BLaER1 (cell line): ENCODE data around the gene INPP5A.
A peak's percentile ranks its signal among the peaks of the same experiment; 100 is the strongest.

Experiments
- H3K27ac ChIP-seq: shearing (Covaris generic); formaldehyde crosslinking; 2 replicates; pipeline ENCODE4 v1.8.1; 2022
- H3K27me3 ChIP-seq: shearing (Covaris generic); formaldehyde crosslinking; 2 replicates; pipeline ENCODE4 v1.8.1; 2022
- H3K36me3 ChIP-seq: shearing (Covaris generic); formaldehyde crosslinking; 2 replicates; pipeline ENCODE4 v1.8.1; 2022
- H3K4me1 ChIP-seq: shearing (Covaris generic); formaldehyde crosslinking; 2 replicates; pipeline ENCODE4 v1.8.1; 2022
- H3K4me2 ChIP-seq: shearing (Covaris generic); formaldehyde crosslinking; 2 replicates; pipeline ENCODE4 v1.8.1; 2022
- H3K4me3 ChIP-seq: shearing (Covaris generic); formaldehyde crosslinking; 2 replicates; pipeline ENCODE4 v1.8.1; 2022
- H3K9ac ChIP-seq: shearing (Covaris generic); formaldehyde crosslinking; 2 replicates; pipeline ENCODE4 v1.8.1; 2022
- H3K9me3 ChIP-seq: shearing (Covaris generic); formaldehyde crosslinking; 2 replicates; pipeline ENCODE4 v1.8.1; 2022
- H4K20me1 ChIP-seq: shearing (Covaris generic); formaldehyde crosslinking; 2 replicates; pipeline ENCODE4 v1.8.1; 2022
- Cebpa-rat ChIP-seq: shearing (Covaris generic); IDR thresholded peaks from 2 replicates; pipeline ENCODE4 v1.8.1; 2022

INPP5A gene

DNA sequence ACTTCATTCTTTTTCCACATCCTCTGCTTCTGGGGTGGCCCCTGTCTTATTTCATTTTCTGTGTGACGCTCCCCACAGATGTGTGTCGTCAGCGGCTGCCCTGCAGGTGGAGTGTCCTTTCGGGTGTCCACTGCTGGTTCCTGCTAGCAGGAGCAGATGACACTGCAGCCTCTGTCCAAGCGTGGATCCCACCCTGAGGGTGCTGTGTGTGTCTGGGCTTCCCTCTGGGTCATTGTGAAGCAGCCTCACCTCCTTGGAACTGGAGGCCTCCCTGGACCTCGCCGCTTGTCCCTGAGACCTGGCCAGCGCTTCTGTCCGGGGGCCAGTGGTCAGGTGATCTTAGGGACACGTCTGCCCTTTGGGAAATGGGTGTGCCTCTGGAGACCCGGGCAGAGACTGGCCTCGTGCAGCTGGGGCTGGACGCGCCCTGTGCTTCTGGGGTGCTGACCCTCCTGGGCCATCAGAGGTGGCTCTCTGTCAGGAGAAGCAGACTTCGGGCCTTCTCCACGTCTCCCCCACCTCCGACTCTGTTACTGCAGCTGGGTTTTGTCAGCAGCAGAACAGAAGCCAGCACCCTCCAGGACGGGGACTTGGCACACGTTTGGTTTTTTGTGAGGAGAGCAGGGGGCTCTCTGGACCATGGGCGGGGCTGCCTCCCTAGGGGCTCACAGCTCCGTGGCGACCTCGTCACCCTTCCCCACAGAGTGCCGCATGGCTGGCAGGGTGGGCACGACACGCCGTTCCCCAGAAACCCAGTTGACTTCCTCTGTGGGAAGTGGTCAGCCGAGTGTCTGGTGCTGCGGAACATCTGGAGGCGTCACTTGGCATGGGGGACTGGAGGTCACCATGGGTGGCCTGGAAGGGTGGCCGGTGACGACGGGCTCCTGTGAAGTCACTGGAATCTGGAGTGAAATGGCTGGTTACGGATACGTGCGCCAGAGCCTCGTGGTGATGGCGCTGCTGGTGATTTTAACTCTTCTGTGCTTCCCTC is 48.4 kb downstream of the INPP5A start:
- Histone ChIP-seq H4K20me1 (peaks cover 72% of the 10 kb centered on the region), H3K27me3 (no peaks in the 10 kb centered on the region), H3K4me3 (0 out of 2 replicates have a peak overlapping the region, but pooled peaks have one; percentile 20), H3K4me1 (peaks cover 65% of the 10 kb centered on the region), H3K36me3 (peaks cover 7% of the 10 kb centered on the region; the same call in 1 of the 2 replicates), H3K4me2 (peak overlapping the region; percentile 95), H3K9me3 (peaks cover 7% of the 10 kb centered on the region), H3K27ac (peak overlapping the region; percentile 63), H3K9ac (peak overlapping the region; percentile 54; the same call in 1 of the 2 replicates)
- no peak for TF ChIP-seq Cebpa-rat

DNA sequence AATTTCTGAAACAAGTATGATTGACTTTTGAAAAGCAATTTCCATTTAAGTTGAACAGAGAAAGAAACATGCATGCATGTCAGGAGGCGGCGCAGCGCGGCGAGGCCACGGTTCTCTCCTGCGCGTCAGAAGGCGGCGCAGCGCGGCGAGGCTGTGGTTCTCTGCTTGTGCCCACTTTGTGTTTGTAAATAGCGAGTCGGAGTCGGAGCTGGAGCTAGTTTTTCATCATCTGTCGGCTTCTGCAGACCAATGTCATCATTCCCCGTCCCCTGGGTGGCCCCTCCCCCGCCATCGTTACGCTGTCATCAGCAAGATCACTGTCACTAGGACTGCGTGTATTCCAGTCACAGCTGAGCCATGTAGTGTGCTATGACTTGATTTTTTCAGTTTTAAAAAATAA is 49.2 kb downstream of the INPP5A start:
- no peak for TF ChIP-seq Cebpa-rat
- Histone ChIP-seq H3K36me3 (no peaks in the 10 kb centered on the region), H3K9ac (no peak overlapping the region; the same call in 1 of the 2 replicates), H3K27ac (peak overlapping the region; percentile 86), H3K4me2 (peak overlapping the region; percentile 95), H3K4me3 (no peak overlapping the region), H3K9me3 (peaks cover under 1% of the 10 kb centered on the region; the same call in 1 of the 2 replicates), H4K20me1 (peaks cover 72% of the 10 kb centered on the region), H3K27me3 (no peaks in the 10 kb centered on the region), H3K4me1 (peaks cover 70% of the 10 kb centered on the region)

DNA sequence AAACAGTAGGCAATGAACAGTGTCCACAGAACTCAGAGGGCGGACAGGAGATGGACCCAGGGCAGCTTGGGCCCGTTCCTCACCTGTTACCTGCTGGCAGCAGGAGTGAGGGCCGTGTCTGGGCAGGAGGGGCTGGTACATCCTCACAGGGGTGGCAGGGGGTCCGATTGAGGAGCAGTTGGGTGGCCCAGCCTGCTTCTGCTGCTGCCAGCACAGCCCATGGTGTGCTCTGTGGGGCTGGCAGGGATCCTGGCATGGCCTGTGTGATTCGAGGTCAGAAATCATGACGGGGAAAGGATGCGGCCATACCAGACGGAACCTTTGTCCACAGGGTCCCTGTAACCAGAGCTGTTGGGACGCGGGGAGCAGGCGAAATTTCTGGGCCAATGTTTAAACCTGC is 49.6 kb downstream of the INPP5A start:
- Histone ChIP-seq H3K4me3 (no peak overlapping the region), H3K9me3 (no peaks in the 10 kb centered on the region), H3K27me3 (no peaks in the 10 kb centered on the region), H3K9ac (no peak overlapping the region; the same call in 1 of the 2 replicates), H3K4me2 (peak overlapping the region; percentile 95), H3K36me3 (no peaks in the 10 kb centered on the region), H3K4me1 (peaks cover 71% of the 10 kb centered on the region), H4K20me1 (peaks cover 72% of the 10 kb centered on the region), H3K27ac (peak overlapping the region; percentile 86)
- TF ChIP-seq Cebpa-rat: no peak

DNA sequence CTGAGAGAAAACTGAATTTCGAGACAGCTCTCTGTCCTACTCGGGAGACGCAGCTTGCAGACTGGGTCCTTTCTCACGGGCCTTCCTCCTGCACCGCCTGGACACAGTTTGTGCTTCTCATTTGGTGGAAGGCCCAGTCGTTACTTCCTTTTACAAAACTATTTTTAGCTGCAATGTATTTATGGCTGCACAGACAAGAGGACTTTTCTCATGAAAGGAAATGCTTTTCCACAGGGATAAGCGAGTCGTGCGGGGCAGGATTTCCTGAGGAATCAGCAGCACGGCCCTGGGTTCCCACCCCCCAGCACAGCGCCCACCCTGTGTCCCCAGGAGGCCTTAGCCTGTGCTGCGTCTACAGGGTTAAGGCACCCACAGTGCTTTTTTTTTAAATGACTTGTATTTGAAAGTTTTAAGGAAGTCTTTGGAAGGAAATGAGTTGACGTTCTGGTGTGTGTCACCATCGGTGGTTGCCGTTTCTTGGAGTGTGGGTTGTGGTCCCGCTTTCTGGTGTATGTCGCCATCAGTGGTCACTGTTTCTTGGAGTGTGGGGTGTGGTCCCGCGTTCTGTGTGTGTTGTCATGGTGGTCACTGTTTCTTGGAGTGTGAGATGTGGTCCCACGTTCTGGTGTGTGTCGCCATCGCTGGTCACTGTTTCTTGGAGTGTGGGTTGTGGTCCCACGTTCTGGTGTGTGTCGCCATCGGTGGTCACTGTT is 50.9 kb downstream of the INPP5A start:
- H3K27me3 ChIP-seq: no peaks in the 10 kb centered on the region
- H3K9me3 ChIP-seq: no peaks in the 10 kb centered on the region
- peak overlapping the region; percentile 44 for H3K4me3 ChIP-seq
- peak overlapping the region; percentile 95 for H3K4me2 ChIP-seq
- peak overlapping the region; percentile 86 for H3K27ac ChIP-seq
- peaks cover 82% of the 10 kb centered on the region for H3K4me1 ChIP-seq
- no peaks in the 10 kb centered on the region for H3K36me3 ChIP-seq
- H4K20me1 ChIP-seq: peaks cover 68% of the 10 kb centered on the region
- peak; percentile 51; the same call in 1 of the 2 replicates for TF ChIP-seq Cebpa-rat
- H3K9ac ChIP-seq: peak overlapping the region; percentile 68

DNA sequence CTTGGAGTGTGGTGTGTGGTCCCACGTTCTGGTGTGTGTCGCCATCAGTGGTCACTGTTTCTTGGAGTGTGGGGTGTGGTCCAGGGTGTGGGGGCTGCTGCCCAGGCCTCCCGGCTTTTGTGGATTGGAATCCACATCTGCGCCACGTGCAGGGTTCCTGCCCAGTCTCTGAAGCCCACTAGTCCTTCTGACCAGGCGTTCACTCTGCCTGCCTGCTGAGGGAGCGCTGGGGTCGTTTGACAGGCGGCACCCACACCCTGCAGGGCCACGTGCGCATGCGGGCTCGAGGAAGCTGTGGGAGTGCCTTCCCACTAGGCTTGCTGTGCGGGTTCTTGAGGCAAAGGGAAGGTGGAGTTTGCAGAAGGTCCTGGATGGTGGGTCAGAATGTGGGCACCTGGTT is 51.4 kb downstream of the INPP5A start:
- Histone ChIP-seq H4K20me1 (peaks cover 70% of the 10 kb centered on the region), H3K4me2 (peak overlapping the region; percentile 95)

DNA sequence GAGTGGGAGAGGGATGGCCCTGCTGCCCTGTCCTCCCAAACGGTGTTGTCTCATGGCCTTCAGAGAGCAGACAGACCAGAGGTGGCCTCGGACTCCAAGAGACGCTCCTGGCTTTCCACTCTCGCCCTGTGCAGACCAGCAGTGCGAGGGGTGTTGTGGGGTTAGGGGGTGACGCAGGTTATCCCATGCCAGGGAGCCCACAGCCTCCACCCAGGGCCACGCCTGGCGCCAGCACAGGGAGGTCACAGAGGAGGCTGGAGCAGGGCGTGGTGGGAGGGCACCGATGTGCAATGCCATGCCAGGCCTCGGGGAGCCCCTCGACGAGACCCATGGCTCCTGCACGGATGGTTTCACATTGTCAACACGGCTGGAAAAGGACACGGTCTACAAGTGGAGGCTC is 52.1 kb downstream of the INPP5A start:
- no peaks in the 10 kb centered on the region for H3K27me3 ChIP-seq
- H3K4me2 ChIP-seq: peak overlapping the region; percentile 95
- H3K9ac ChIP-seq: peak overlapping the region; percentile 68
- H3K9me3 ChIP-seq: no peaks in the 10 kb centered on the region
- TF ChIP-seq Cebpa-rat: no peak
- peaks cover 74% of the 10 kb centered on the region for H4K20me1 ChIP-seq
- H3K4me3 ChIP-seq: peak overlapping the region; percentile 44; the same call in 1 of the 2 replicates
- no peaks in the 10 kb centered on the region for H3K36me3 ChIP-seq
- H3K27ac ChIP-seq: peak overlapping the region; percentile 86
- H3K4me1 ChIP-seq: peaks cover 92% of the 10 kb centered on the region

More for the DNA sequence above, 51.4 kb downstream of the INPP5A start:
- no peaks in the 10 kb centered on the region for H3K27me3 ChIP-seq
- no peaks in the 10 kb centered on the region for H3K9me3 ChIP-seq
- peak overlapping the region; percentile 44; the same call in 1 of the 2 replicates for H3K4me3 ChIP-seq
- H3K9ac ChIP-seq: peak overlapping the region; percentile 68
- no peaks in the 10 kb centered on the region for H3K36me3 ChIP-seq
- H3K27ac ChIP-seq: peak overlapping the region; percentile 86
- no peak for TF ChIP-seq Cebpa-rat
- H3K4me1 ChIP-seq: peaks cover 87% of the 10 kb centered on the region

DNA sequence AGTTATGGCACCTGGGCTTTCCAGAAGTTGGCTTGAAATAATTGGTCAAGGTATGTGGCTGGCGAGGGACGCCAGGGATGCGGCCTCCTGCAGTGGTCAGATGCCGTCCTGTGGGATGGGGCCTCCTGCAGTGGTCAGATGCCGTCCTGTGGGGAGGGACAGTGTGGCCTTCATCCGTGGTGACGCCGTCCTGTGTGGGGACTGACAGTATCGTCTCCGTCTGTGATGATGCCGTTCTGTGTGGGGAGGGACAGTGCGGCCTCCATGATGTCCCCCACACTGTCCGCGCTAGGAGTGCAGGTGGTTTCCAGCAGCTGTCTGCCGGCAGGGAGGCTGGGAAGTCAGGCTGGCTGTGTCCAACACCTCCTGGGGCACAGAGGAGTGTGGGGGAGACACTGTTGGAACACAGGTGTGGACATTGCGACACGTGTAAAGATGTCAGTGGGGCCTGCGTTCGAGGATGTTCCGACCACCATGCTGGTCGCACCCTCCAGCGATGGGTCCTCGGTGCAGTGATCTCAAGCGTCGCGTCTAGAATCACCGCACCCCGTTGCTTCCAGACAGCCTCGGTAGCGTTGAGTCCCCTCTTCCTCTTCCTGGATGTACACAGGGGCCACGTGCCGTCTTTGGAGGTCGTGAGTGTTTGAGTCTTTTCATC is 52.6 kb downstream of the INPP5A start:
- Histone ChIP-seq H3K4me3 (no peak overlapping the region), H3K27me3 (no peaks in the 10 kb centered on the region), H3K36me3 (no peaks in the 10 kb centered on the region), H4K20me1 (peaks cover 74% of the 10 kb centered on the region), H3K4me1 (peaks cover 92% of the 10 kb centered on the region), H3K9me3 (no peaks in the 10 kb centered on the region), H3K27ac (peak overlapping the region; percentile 86), H3K4me2 (peak overlapping the region; percentile 95), H3K9ac (peak overlapping the region; percentile 68; the same call in 1 of the 2 replicates)
- no peak for TF ChIP-seq Cebpa-rat

DNA sequence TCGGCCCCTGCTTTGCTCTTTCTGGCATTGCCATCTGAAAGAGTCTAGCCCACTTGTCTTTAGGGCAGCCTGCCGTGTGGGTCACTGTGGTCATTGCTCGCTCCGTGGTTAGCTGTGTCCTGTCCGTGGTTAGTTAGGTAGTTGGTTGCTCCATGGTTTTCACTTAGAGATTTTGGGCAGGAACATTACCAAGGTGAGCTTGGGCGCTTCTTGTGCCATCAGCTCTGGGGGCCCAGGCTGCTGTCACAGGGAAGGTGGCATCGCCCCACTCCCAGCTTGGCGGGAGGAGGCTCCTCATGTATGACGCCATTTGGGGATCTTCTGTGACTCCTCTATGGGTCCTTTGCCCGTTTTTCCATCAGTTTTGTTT is 53.1 kb downstream of the INPP5A start:
- H3K9me3 ChIP-seq: no peaks in the 10 kb centered on the region
- no peak overlapping the region for H3K4me3 ChIP-seq
- peaks cover 92% of the 10 kb centered on the region for H3K4me1 ChIP-seq
- H4K20me1 ChIP-seq: peaks cover 71% of the 10 kb centered on the region
- no peaks in the 10 kb centered on the region for H3K27me3 ChIP-seq
- TF ChIP-seq Cebpa-rat: no peak
- 0 out of 2 replicates have a peak overlapping the region, but pooled peaks have one; percentile 86 for H3K27ac ChIP-seq
- H3K4me2 ChIP-seq: peak overlapping the region; percentile 95; the same call in 1 of the 2 replicates
- no peaks in the 10 kb centered on the region for H3K36me3 ChIP-seq
- no peak overlapping the region for H3K9ac ChIP-seq

DNA sequence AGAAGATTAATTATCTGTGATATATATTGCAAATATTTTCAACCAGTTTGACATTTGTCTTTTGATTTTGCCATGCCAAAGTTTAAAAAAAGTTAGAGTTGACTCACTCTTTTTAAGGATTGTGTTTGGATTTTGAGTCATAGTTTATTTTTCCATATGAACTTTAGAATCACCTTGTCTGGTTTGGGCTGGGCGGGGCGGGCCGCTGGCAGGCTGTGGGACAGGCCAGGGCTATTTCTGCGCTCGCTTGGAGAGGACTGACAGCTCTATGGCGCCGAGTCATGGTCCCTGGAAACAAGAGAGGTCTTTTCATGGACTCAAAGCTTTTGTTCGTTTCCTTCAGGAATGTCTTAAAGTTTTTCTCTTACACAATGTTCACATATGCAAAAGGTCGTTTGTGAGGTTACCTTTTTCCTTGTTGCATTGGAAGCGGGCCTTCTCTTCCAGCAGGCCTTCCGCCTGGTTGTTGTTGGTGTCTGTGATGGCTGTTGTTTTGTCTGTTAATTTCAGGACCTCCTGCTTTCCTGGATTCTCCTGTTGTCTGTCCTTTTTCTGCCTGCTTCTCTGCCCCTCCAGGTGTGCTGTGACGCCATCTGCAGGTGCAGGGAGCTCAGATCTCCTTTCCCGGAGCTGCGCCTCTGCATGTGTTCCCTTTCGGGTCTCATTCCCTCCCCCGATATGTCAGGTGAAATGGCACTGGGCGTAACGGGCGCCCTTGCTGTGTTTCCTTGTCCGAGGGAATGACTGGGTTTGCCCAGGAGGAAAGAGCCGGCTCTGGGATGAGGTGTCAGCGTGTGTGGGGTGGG is 53.8 kb downstream of the INPP5A start:
- Histone ChIP-seq H3K9ac (no peak overlapping the region), H3K27ac (no peak overlapping the region), H3K9me3 (no peaks in the 10 kb centered on the region), H3K4me2 (no peak overlapping the region), H3K4me3 (no peak overlapping the region), H3K36me3 (no peaks in the 10 kb centered on the region), H3K4me1 (peaks cover 92% of the 10 kb centered on the region), H4K20me1 (peaks cover 65% of the 10 kb centered on the region), H3K27me3 (no peaks in the 10 kb centered on the region)
- no peak for TF ChIP-seq Cebpa-rat
